Liver (tissue), 9 donors: Measurements from ENCODE around the gene ZNF213. TPM values are rescaled to one million over a fixed set of nuclear protein-coding genes. Genes with fewer than 3 reads are reported as not detected.

ENCODE experiments used
- DNase-seq: peaks from one replicate; pipeline ENCODE4 v3.0.0-alpha.2; 2017; ENCODE audit warnings: low spot score
- H3K27ac ChIP-seq, 2 donors: one replicate each; pipeline ENCODE4 v1.7.0; 2013; ENCODE audit warnings: inconsistent platforms in 2 of 2, low read length in 2 of 2, control low read depth in 1 of 2, low read depth in 1 of 2, mild to moderate bottlenecking in 1 of 2
- H3K27me3 ChIP-seq, 4 donors: one replicate each; pipeline versions ENCODE4 v1.6.1 to v1.7.0; 2013; ENCODE audit warnings: low read length in 3 of 4, inconsistent platforms in 1 of 4, mild to moderate bottlenecking in 1 of 4, moderate library complexity in 1 of 4; ENCODE audit not compliant: control insufficient read depth in 4 of 4, insufficient read depth in 4 of 4
- H3K36me3 ChIP-seq, 4 donors: one replicate each; pipeline versions ENCODE4 v1.6.1 to v1.7.0; 2013; ENCODE audit warnings: low read length in 3 of 4, mild to moderate bottlenecking in 3 of 4, low read depth in 1 of 4, moderate library complexity in 1 of 4; ENCODE audit not compliant: control insufficient read depth in 4 of 4, insufficient read depth in 3 of 4
- H3K4me1 ChIP-seq, 4 donors: one replicate each; pipeline versions ENCODE4 v1.6.1 to v1.7.0; 2013; ENCODE audit warnings: low read length in 3 of 4, mild to moderate bottlenecking in 3 of 4, moderate library complexity in 1 of 4; ENCODE audit not compliant: control insufficient read depth in 4 of 4, insufficient read depth in 4 of 4
- H3K4me3 ChIP-seq, 3 donors: one replicate each; pipeline versions ENCODE4 v1.6.1 to v1.7.0; 2013; ENCODE audit warnings: low read length in 3 of 3, control low read depth in 1 of 3, low read depth in 1 of 3, mild to moderate bottlenecking in 1 of 3
- H3K9ac ChIP-seq, 2 donors: one replicate each; pipeline ENCODE4 v1.7.0; 2013; ENCODE audit warnings: low read length in 2 of 2, mild to moderate bottlenecking in 2 of 2, moderate library complexity in 2 of 2, control low read depth in 1 of 2, low read depth in 1 of 2
- H3K9me3 ChIP-seq, 4 donors: one replicate each; pipeline versions ENCODE4 v1.6.1 to v1.7.0; 2013; ENCODE audit warnings: low read length in 3 of 4; ENCODE audit not compliant: control insufficient read depth in 4 of 4
- EGR1 ChIP-seq, 2 donors: IDR thresholded peaks; 2 replicates each; pipeline ENCODE4 v1.6.1; 2016 to 2018; ENCODE audit warnings: antibody characterized with exemption in 2 of 2, low read depth in 2 of 2
- FOXA1 ChIP-seq: IDR thresholded peaks from 2 replicates; pipeline ENCODE4 v1.6.1; 2016; ENCODE audit warnings: antibody characterized with exemption
- FOXA2 ChIP-seq: IDR thresholded peaks from 2 replicates; pipeline ENCODE4 v1.6.1; 2016; ENCODE audit warnings: antibody characterized with exemption
- GABPA ChIP-seq, 2 donors: IDR thresholded peaks in 1 of 2; conservative IDR thresholded peaks in 1 of 2; 2 replicates each; pipeline ENCODE4 v1.6.1; 2016; ENCODE audit warnings: antibody characterized with exemption in 2 of 2, mild to moderate bottlenecking in 1 of 2, moderate library complexity in 1 of 2
- HNF4A ChIP-seq, 2 donors: conservative IDR thresholded peaks; 2 replicates each; pipeline ENCODE4 v1.6.1; 2016; ENCODE audit warnings: antibody characterized with exemption in 2 of 2, mild to moderate bottlenecking in 2 of 2
- HNF4G ChIP-seq: IDR thresholded peaks from 2 replicates; pipeline ENCODE4 v1.6.1; 2016; ENCODE audit warnings: antibody characterized with exemption
- JUND ChIP-seq, 2 donors: IDR thresholded peaks; 2 replicates each; pipeline ENCODE4 v1.6.1; 2016; ENCODE audit warnings: antibody characterized with exemption in 2 of 2
- NR2F2 ChIP-seq: IDR thresholded peaks from 2 replicates; pipeline ENCODE4 v1.6.1; 2016; ENCODE audit warnings: antibody characterized with exemption
- RAD21 ChIP-seq, 2 donors: IDR thresholded peaks; 2 replicates each; pipeline ENCODE4 v1.6.1; 2016; ENCODE audit warnings: antibody characterized with exemption in 2 of 2, mild to moderate bottlenecking in 2 of 2
- RXRA ChIP-seq, 2 donors: IDR thresholded peaks; 2 replicates each; pipeline ENCODE4 v1.6.1; 2017 to 2018; ENCODE audit warnings: antibody characterized with exemption in 2 of 2, mild to moderate bottlenecking in 1 of 2
- SP1 ChIP-seq: IDR thresholded peaks from 2 replicates; pipeline ENCODE4 v1.6.1; 2018; ENCODE audit warnings: antibody characterized with exemption, mild to moderate bottlenecking
- YY1 ChIP-seq: IDR thresholded peaks from 2 replicates; pipeline ENCODE4 v1.6.1; 2016; ENCODE audit warnings: antibody characterized with exemption, mild to moderate bottlenecking
- WGBS: extraction: QIAGEN DNeasy Blood & Tissue Kit; methylation state at CpG from one replicate; pipeline ENCODE4 v1.1.7; 2013; 5-methylcytosine and 5-hydroxymethylcytosine counted together
- polyA plus RNA-seq, 2 donors: library from polyadenylated mRNA; stranded (reverse) in 1 of 2; unstranded in 1 of 2; fragments of 200-250 nt in 1 of 2; fragments of >200 nt in 1 of 2; fragmentation: Nextera tagmentation in 1 of 2; extraction: Ambion mirVana in 1 of 2; gene quantifications; one replicate each; pipeline versions ENCODE4 v1.2.1 to v1.2.3, GENCODE V29; 2013 to 2015
- total RNA-seq, 2 donors: library from RNA; depleted of rRNA; stranded (reverse); fragments of >200 nt; gene quantifications; one replicate each; pipeline ENCODE4 v1.2.3, GENCODE V29; 2014
- TF ChIP-seq, protein P1 (sequence below): fragments of 150-350 bp; IDR thresholded peaks from 2 replicates; pipeline ENCODE4 v1.5.1; 2017; ENCODE audit warnings: improper control_type of control experiment, low read depth, low read length; ENCODE audit not compliant: missing input control
- TF ChIP-seq, protein P2 (sequence below): IDR thresholded peaks from 2 replicates; pipeline ENCODE4 v1.6.1; 2016; ENCODE audit warnings: antibody characterized with exemption
- TF ChIP-seq, protein P3 (sequence below): IDR thresholded peaks from 2 replicates; pipeline ENCODE4 v1.6.1; 2016; ENCODE audit warnings: antibody characterized with exemption, mild to moderate bottlenecking
- TF ChIP-seq, protein P4 (sequence below): IDR thresholded peaks from 2 replicates; pipeline ENCODE4 v1.6.1; 2016; ENCODE audit warnings: antibody characterized with exemption
- donor health status: healthy.
- donor health status: healthy.
- donor health status: healthy.
- donor health status: healthy.
- donor health status: healthy.

The ZNF213 gene
- total and polyA plus RNA-seq, 4 donors, result 0.56 to 4.5 (median 1.7) TPM

DNA sequence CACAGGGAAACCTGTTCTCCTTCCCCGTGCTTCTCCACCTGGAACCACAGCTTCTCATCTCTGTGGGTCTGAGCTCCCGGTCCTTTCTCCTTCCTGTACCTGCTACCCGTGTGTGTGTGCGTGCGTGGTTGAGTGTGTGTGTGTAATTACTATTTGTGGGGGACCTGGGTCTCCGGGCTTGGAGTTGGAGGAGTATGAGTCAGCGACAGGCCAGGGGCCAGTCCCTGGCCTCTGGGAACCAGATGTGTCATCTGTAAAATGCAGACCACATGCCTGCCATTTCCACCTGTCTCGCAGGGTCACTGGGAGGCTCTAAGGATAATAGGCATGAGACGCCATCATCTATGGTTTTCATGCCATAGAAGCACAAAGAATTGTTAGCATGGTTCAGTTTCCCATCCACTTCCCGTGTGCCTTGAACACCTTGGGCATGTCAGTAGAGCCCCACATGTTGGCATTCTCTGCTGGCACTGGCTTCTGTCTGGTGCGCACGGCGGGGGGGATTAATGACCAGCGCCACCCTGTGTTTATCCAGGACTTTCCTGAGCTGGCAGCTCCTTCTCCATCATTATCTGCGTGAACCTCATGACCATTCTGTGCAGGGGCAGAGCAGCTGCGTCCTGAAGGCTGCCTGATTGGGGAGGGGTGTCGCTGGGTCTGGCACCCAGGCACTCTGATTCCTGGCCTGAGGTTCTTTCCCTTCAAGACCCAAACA, 20.9 kb upstream of the ZNF213 start:
- H3K27me3 ChIP-seq, result no peaks in the 10 kb centered on the region
- WGBS, result 81% methylated on average over 17 of the region's 17 CpGs
- peak overlapping the region in 2 of 3 donors; percentile 69 to 85 for H3K4me3 ChIP-seq
- TF ChIP-seq, protein P1, sequence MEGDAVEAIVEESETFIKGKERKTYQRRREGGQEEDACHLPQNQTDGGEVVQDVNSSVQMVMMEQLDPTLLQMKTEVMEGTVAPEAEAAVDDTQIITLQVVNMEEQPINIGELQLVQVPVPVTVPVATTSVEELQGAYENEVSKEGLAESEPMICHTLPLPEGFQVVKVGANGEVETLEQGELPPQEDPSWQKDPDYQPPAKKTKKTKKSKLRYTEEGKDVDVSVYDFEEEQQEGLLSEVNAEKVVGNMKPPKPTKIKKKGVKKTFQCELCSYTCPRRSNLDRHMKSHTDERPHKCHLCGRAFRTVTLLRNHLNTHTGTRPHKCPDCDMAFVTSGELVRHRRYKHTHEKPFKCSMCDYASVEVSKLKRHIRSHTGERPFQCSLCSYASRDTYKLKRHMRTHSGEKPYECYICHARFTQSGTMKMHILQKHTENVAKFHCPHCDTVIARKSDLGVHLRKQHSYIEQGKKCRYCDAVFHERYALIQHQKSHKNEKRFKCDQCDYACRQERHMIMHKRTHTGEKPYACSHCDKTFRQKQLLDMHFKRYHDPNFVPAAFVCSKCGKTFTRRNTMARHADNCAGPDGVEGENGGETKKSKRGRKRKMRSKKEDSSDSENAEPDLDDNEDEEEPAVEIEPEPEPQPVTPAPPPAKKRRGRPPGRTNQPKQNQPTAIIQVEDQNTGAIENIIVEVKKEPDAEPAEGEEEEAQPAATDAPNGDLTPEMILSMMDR, result no peak
- TF ChIP-seq FOXA2 (no peak), YY1 (no peak), GABPA (IDR thresholded peaks at IDR 0.05 in 1 of 2, conservative IDR thresholded peaks at IDR 0.05 in 1 of 2) (no peak)
- TF ChIP-seq, protein P2, sequence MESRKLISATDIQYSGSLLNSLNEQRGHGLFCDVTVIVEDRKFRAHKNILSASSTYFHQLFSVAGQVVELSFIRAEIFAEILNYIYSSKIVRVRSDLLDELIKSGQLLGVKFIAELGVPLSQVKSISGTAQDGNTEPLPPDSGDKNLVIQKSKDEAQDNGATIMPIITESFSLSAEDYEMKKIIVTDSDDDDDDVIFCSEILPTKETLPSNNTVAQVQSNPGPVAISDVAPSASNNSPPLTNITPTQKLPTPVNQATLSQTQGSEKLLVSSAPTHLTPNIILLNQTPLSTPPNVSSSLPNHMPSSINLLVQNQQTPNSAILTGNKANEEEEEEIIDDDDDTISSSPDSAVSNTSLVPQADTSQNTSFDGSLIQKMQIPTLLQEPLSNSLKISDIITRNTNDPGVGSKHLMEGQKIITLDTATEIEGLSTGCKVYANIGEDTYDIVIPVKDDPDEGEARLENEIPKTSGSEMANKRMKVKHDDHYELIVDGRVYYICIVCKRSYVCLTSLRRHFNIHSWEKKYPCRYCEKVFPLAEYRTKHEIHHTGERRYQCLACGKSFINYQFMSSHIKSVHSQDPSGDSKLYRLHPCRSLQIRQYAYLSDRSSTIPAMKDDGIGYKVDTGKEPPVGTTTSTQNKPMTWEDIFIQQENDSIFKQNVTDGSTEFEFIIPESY, result no peak
- no peak overlapping the region for H3K9ac ChIP-seq
- peaks cover 0 to 26% (median 18%) of the 10 kb centered on the region in 4 donors for H3K4me1 ChIP-seq
- no peaks in the 10 kb centered on the region for H3K9me3 ChIP-seq
- no peak overlapping the region for H3K27ac ChIP-seq
- no peak for DNase-seq
- H3K36me3 ChIP-seq, result peaks cover 0 to 15% (median 3%) of the 10 kb centered on the region in 4 donors

DNA sequence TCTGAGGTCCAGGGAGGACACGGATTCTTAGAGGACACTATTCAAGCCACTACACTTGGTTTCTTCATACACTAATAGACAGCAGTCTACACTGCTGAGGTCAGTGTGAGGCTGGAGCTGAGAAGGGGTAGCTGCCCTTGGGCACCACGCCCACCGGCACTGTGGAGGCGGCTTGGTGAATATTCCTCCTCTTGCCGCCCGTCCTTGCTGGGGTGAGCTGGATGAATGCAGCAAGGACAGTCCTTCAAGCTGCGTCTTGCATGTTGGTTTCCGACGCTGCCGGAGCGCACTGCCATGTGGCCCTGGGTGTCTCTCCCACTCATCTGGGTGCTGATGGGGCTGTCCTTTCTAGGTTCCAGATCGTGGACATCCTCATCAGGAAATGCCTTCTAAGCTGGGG, 19.8 kb upstream of the ZNF213 start:
- H3K4me3 ChIP-seq, result no peak overlapping the region
- H3K27me3 ChIP-seq, result no peaks in the 10 kb centered on the region
- H3K36me3 ChIP-seq, result peaks cover 0 to 26% (median 3%) of the 10 kb centered on the region in 4 donors
- H3K9me3 ChIP-seq, result no peaks in the 10 kb centered on the region
- no peak for TF ChIP-seq EGR1 (IDR thresholded peaks at IDR 0.05; ENCODE audit: low read depth in 2 of 2)
- no peak for TF ChIP-seq HNF4A (conservative IDR thresholded peaks at IDR 0.05)
- no peak for TF ChIP-seq JUND (IDR thresholded peaks at IDR 0.05)
- no peak for TF ChIP-seq SP1
- TF ChIP-seq, protein P2, result no peak
- TF ChIP-seq FOXA1, result no peak
- no peak for TF ChIP-seq HNF4G
- DNase-seq, result no peak
- no peak overlapping the region for H3K27ac ChIP-seq
- H3K4me1 ChIP-seq, result peaks cover 0 to 26% (median 18%) of the 10 kb centered on the region in 4 donors
- WGBS, result 94% methylated on average over 12 of the region's 12 CpGs
- H3K9ac ChIP-seq, result no peak overlapping the region

DNA sequence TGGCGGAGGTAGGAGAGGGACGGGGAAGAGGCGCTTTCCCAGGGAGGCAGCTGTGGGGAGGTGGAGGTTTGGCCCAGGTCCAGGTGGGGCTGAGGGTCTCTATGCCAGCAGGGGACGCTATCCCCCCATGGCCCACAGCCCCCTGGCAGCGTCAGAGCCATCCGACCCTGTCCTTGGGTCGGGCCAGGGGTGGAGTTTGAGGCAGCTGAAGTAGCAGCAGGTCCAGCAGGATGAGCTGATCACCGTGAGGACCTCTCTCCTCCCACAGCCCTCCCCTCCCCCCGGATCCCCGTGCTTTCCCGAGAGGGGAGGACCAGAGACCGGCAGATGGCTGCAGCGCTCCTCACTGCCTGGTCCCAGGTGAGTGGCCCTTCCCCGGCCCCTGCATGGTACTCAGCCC, 19.3 kb upstream of the ZNF213 start:
- Histone ChIP-seq H3K9me3 (no peaks in the 10 kb centered on the region), H3K36me3 (peaks cover 0 to 31% (median 3%) of the 10 kb centered on the region in 4 donors), H3K9ac (no peak overlapping the region), H3K4me3 (no peak overlapping the region), H3K27me3 (no peaks in the 10 kb centered on the region), H3K4me1 (peaks cover 0 to 26% (median 18%) of the 10 kb centered on the region in 4 donors), H3K27ac (no peak overlapping the region)
- TF ChIP-seq SP1 (no peak), HNF4G (no peak), RXRA (IDR thresholded peaks at IDR 0.05) (no peak), NR2F2 (no peak), EGR1 (IDR thresholded peaks at IDR 0.05; ENCODE audit: low read depth in 2 of 2) (no peak), GABPA (IDR thresholded peaks at IDR 0.05 in 1 of 2, conservative IDR thresholded peaks at IDR 0.05 in 1 of 2) (no peak), RAD21 (IDR thresholded peaks at IDR 0.05) (no peak), JUND (IDR thresholded peaks at IDR 0.05) (no peak)
- TF ChIP-seq, protein P3, sequence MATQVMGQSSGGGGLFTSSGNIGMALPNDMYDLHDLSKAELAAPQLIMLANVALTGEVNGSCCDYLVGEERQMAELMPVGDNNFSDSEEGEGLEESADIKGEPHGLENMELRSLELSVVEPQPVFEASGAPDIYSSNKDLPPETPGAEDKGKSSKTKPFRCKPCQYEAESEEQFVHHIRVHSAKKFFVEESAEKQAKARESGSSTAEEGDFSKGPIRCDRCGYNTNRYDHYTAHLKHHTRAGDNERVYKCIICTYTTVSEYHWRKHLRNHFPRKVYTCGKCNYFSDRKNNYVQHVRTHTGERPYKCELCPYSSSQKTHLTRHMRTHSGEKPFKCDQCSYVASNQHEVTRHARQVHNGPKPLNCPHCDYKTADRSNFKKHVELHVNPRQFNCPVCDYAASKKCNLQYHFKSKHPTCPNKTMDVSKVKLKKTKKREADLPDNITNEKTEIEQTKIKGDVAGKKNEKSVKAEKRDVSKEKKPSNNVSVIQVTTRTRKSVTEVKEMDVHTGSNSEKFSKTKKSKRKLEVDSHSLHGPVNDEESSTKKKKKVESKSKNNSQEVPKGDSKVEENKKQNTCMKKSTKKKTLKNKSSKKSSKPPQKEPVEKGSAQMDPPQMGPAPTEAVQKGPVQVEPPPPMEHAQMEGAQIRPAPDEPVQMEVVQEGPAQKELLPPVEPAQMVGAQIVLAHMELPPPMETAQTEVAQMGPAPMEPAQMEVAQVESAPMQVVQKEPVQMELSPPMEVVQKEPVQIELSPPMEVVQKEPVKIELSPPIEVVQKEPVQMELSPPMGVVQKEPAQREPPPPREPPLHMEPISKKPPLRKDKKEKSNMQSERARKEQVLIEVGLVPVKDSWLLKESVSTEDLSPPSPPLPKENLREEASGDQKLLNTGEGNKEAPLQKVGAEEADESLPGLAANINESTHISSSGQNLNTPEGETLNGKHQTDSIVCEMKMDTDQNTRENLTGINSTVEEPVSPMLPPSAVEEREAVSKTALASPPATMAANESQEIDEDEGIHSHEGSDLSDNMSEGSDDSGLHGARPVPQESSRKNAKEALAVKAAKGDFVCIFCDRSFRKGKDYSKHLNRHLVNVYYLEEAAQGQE, result no peak
- TF ChIP-seq, protein P4, sequence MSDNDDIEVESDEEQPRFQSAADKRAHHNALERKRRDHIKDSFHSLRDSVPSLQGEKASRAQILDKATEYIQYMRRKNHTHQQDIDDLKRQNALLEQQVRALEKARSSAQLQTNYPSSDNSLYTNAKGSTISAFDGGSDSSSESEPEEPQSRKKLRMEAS, result no peak
- DNase-seq, result no peak
- 86% methylated on average over 14 of the region's 14 CpGs for WGBS
